ENCODE measurements around the gene PLEKHF1.
"Not testable (repeated sequence)": the region's sequence is repeated elsewhere in the genome, so short reads cannot be mapped to it uniquely, and the experiment has no call there.

GRCh38 chr19:29626832-29627231 is 38.4 kb upstream of the PLEKHF1 start:
- not testable (repeated sequence) for TF ChIP-seq POLR2AphosphoS5, CTCF, POLR2A (IDR thresholded peaks at IDR 0.05)

Data from gastroesophageal sphincter (tissue), 3 donors.